ENCODE data around the gene NDUFB6.

Gene NDUFB6

GRCh38 chr9:32503008-32503407 is 70.0 kb downstream of the NDUFB6 start:
- Mint-ChIP-seq H3K4me1 (no peaks in the 10 kb centered on the region), H3K27ac (no peak overlapping the region), H3K27me3 (no peaks in the 10 kb centered on the region)

More at GRCh38 chr9:32503008-32503407, 70.0 kb downstream of the NDUFB6 start:
- no peak for ATAC-seq
- Mint-ChIP-seq H3K9me3 (no peaks in the 10 kb centered on the region), H3K4me3 (no peak overlapping the region)
- DNase-seq = no peak
